A549 (cell line): ENCODE results near the gene SPTLC2. TPM values are rescaled to one million over a fixed set of nuclear protein-coding genes. Genes with fewer than 3 reads are reported as not detected.
"Not testable (repeated sequence)": the region's sequence is repeated elsewhere in the genome, so short reads cannot be mapped to it uniquely, and the experiment has no call there.

Source experiments
- ATAC-seq, 2 experiments: fragments of 200-7000 bp in 1 of 2; fragments of >200 bp in 1 of 2; cut with Nextera tagmentation in 1 of 2; cut with Tn5 transposase in 1 of 2; 3 replicates each; pipeline versions ENCODE4 v1.8.0 to v1.9.1; 2018 to 2020; ENCODE audit warnings: mild to moderate bottlenecking in 1 of 2, moderate library complexity in 1 of 2
- CTCF ChIA-PET: fragments of 300-600 bp; sonication (Branson Sonifier 250); formaldehyde crosslinking; extraction: SDS; loops from one replicate; lab custom pipeline; 2021; ENCODE audit warnings: antibody characterized with exemption, inconsistent platforms; lab: Yijun Ruan, JAX
- POLR2A ChIA-PET: fragments of 350-600 bp; formaldehyde crosslinking; extraction: SDS; loops from one replicate; lab custom pipeline; 2021; ENCODE audit warnings: antibody characterized with exemption, inconsistent platforms; lab: Yijun Ruan, JAX
- DNase-seq, 2 experiments: peaks; one replicate each; pipeline versions ENCODE4 v3.0.0 to v3.0.0-alpha.2; 2011 to 2016; ENCODE audit warnings: low read depth in 1 of 2, low spot score in 1 of 2
- FAIRE-seq: peaks from 2 replicates; lab custom pipeline; 2011; peaks lifted over from hg19 to GRCh38; lab: Jason Lieb, UNC
- H3K27ac ChIP-seq, 2 experiments: fragments of >200 bp; sonication (Bioruptor Twin); formaldehyde crosslinking; 3 replicates each; pipeline ENCODE4 v1.5.1; 2016 to 2017
- H3K4me1 ChIP-seq: fragments of >200 bp; sonication (Bioruptor Twin); formaldehyde crosslinking; 3 replicates; pipeline ENCODE4 v1.6.1; 2016
- H3K4me2 ChIP-seq: fragments of >200 bp; sonication (Bioruptor Twin); formaldehyde crosslinking; 3 replicates; pipeline ENCODE4 v1.6.1; 2016
- H3K4me3 ChIP-seq: fragments of >200 bp; sonication (Bioruptor Twin); formaldehyde crosslinking; 3 replicates; pipeline ENCODE4 v1.5.1; 2016
- H3K9me3 ChIP-seq: fragments of >200 bp; sonication (Bioruptor Twin); formaldehyde crosslinking; 3 replicates; pipeline ENCODE4 v1.6.1; 2016
- BHLHE40 ChIP-seq: IDR thresholded peaks from 2 replicates; pipeline ENCODE4 v1.6.1; 2012; ENCODE audit warnings: low read depth, low read length, inconsistent platforms
- CBX2 ChIP-seq: fragments of 200-600 bp; sonication (generic); IDR thresholded peaks from 2 replicates; pipeline ENCODE4 v1.6.1; 2016; ENCODE audit warnings: low read depth, mild to moderate bottlenecking, borderline replicate concordance
- CHD2 ChIP-seq: fragments of 150-350 bp; IDR thresholded peaks from 2 replicates; pipeline ENCODE4 v1.6.1; 2014; ENCODE audit warnings: low read length; ENCODE audit not compliant: partially characterized antibody
- CHD4 ChIP-seq: fragments of 200-600 bp; sonication (generic); IDR thresholded peaks from 2 replicates; pipeline ENCODE4 v1.6.1; 2016; ENCODE audit warnings: antibody characterized with exemption, mild to moderate bottlenecking, borderline replicate concordance
- EHF ChIP-seq: fragments of 250-450 bp; sonication (Bioruptor Pico); IDR thresholded peaks from 2 replicates; pipeline ENCODE4 v1.5.0; 2020; ENCODE audit warnings: mild to moderate bottlenecking
- GATA3 ChIP-seq: IDR thresholded peaks from 2 replicates; pipeline ENCODE4 v1.6.1; 2012; ENCODE audit warnings: borderline replicate concordance
- HDAC2 ChIP-seq: fragments of 200-600 bp; sonication (generic); IDR thresholded peaks from 2 replicates; pipeline ENCODE4 v1.6.1; 2016
- HOXB13 ChIP-seq: fragments of 250-450 bp; sonication (Bioruptor Pico); IDR thresholded peaks from 2 replicates; pipeline ENCODE4 v1.5.0; 2020; ENCODE audit warnings: low read depth, mild to moderate bottlenecking, moderate library complexity
- HOXB5 ChIP-seq: fragments of 250-450 bp; sonication (Bioruptor Pico); IDR thresholded peaks from 2 replicates; pipeline ENCODE4 v1.5.0; 2020; ENCODE audit warnings: mild to moderate bottlenecking, moderate library complexity
- JUN ChIP-seq, 2 experiments: fragments of >200 bp; sonication (Bioruptor Twin); formaldehyde crosslinking; IDR thresholded peaks; 2 replicates in 1 of 2; 3 replicates in 1 of 2; pipeline ENCODE4 v1.6.1; 2016 to 2017
- KDM5A ChIP-seq: fragments of 200-600 bp; sonication (generic); IDR thresholded peaks from 2 replicates; pipeline ENCODE4 v1.6.1; 2016; ENCODE audit warnings: antibody characterized with exemption, mild to moderate bottlenecking
- MAZ ChIP-seq: fragments of 150-350 bp; IDR thresholded peaks from 2 replicates; pipeline ENCODE4 v1.6.1; 2014; ENCODE audit warnings: antibody characterized with exemption, low read depth, low read length, borderline replicate concordance
- NR3C1 ChIP-seq: fragments of >200 bp; sonication (Bioruptor Twin); formaldehyde crosslinking; IDR thresholded peaks from 3 replicates; pipeline ENCODE4 v1.6.1; 2017
- PHF8 ChIP-seq: fragments of 200-600 bp; sonication (generic); IDR thresholded peaks from 2 replicates; pipeline ENCODE4 v1.6.1; 2016; ENCODE audit warnings: low read depth, mild to moderate bottlenecking, antibody characterized with exemption, moderate library complexity, borderline replicate concordance
- POLR2AphosphoS2 ChIP-seq: conservative IDR thresholded peaks from 2 replicates; pipeline ENCODE4 v1.6.1; 2012; ENCODE audit warnings: low read length, improper control_type of control experiment, inconsistent platforms
- RAD21 ChIP-seq, 2 experiments: fragments of >200 bp in 1 of 2; sonication (Bioruptor Twin) in 1 of 2; formaldehyde crosslinking in 1 of 2; IDR thresholded peaks in 1 of 2; conservative IDR thresholded peaks in 1 of 2; 2 replicates in 1 of 2; 3 replicates in 1 of 2; pipeline ENCODE4 v1.6.1; 2012 to 2018; ENCODE audit warnings: inconsistent platforms in 1 of 2
- RNF2 ChIP-seq: fragments of 200-600 bp; sonication (generic); IDR thresholded peaks from 2 replicates; pipeline ENCODE4 v1.6.1; 2016; ENCODE audit warnings: low read depth, mild to moderate bottlenecking, antibody characterized with exemption, moderate library complexity, borderline replicate concordance
- TP53 ChIP-seq: fragments of 250-450 bp; sonication (Bioruptor Pico); IDR thresholded peaks from 2 replicates; pipeline ENCODE4 v1.5.0; 2021; ENCODE audit warnings: mild to moderate bottlenecking, moderate library complexity
- USF2 ChIP-seq: fragments of 450-650 bp; IDR thresholded peaks from 2 replicates; pipeline ENCODE4 v1.6.1; 2014; ENCODE audit warnings: antibody characterized with exemption
- ZFP36 ChIP-seq: fragments of 450-650 bp; IDR thresholded peaks from 2 replicates; pipeline ENCODE4 v1.6.1; 2014; ENCODE audit warnings: borderline replicate concordance; ENCODE audit not compliant: partially characterized antibody
- ZSCAN20 ChIP-seq: fragments of 250-450 bp; sonication (Bioruptor Pico); IDR thresholded peaks from 2 replicates; pipeline ENCODE4 v1.8.0; 2022; ENCODE audit warnings: mild to moderate bottlenecking, moderate library complexity
- WGBS: methylation state at CpG from one replicate; pipeline ENCODE4 v1.1.6; 2017; ENCODE audit errors: missing lambda C conversion rate; 5-methylcytosine and 5-hydroxymethylcytosine counted together
- polyA plus RNA-seq, 4 experiments: library from polyadenylated mRNA; depleted of rRNA in 3 of 4; stranded (reverse); fragments of >200 nt; fragmentation: RNase III in 1 of 4; extraction: RNeasy Plus Mini Kit Qiagen cat#74134 plus additional on column Dnase treatment in 1 of 4; gene quantifications; 2 replicates in 3 of 4; 3 replicates in 1 of 4; pipeline ENCODE4 v1.2.3, GENCODE V29; 2011 to 2017
- TF ChIP-seq, protein P1 (sequence below): fragments of >200 bp; sonication (Bioruptor Twin); formaldehyde crosslinking; IDR thresholded peaks from 3 replicates; pipeline ENCODE4 v1.6.1; 2016
- TF ChIP-seq, protein P2 (sequence below): IDR thresholded peaks from 2 replicates; pipeline ENCODE4 v1.6.1; 2012

SPTLC2 gene
- polyA plus RNA-seq, 2 of the 4 experiments (the other 2 are of a cell fraction), result 17.2 to 30.9 TPM

GRCh38 chr14:77541905-77542304, 74.5 kb downstream of the SPTLC2 start:
- H3K4me1 ChIP-seq, result no peaks in the 10 kb centered on the region
- TF ChIP-seq RAD21 (conservative IDR thresholded peaks at IDR 0.05 in 1 of 2, IDR thresholded peaks at IDR 0.05 in 1 of 2) (no peak), CHD2 (no peak), PHF8 (no peak), CHD4 (no peak), RNF2 (no peak), ZSCAN20 (CRISPR knock-in tag) (no peak), CBX2 (no peak), POLR2AphosphoS2 (no peak), ZFP36 (no peak)
- TF ChIP-seq, all 56 proteins: peak for 0
- ATAC-seq (no peak), FAIRE-seq (no peak), DNase-seq (no peak)
- Histone ChIP-seq H3K9me3 (no peaks in the 10 kb centered on the region), H3K4me2 (no peak overlapping the region), H3K27ac (no peak overlapping the region), H3K4me3 (no peak overlapping the region)
- CTCF ChIA-PET, result interaction anchor here (2.2 kb wide), 1 partner anchor 9 kb away, joined by 12 read pairs; no protein-coding TSS in a partner anchor
- 97% methylated on average over 4 of the region's 4 CpGs for WGBS
- POLR2A ChIA-PET, result no interaction called here

GRCh38 chr14:77536951-77537350, 79.5 kb downstream of the SPTLC2 start:
- POLR2A ChIA-PET, FAIRE-seq, H3K4me2 ChIP-seq, ATAC-seq, DNase-seq, H3K9me3 ChIP-seq, H3K27ac ChIP-seq, H3K4me3 ChIP-seq, H3K4me1 ChIP-seq: not testable (repeated sequence)
- CTCF ChIA-PET, result interaction anchor here (0.7 kb wide), 1 partner anchor 784 kb away, joined by 3 read pairs; no protein-coding TSS in a partner anchor
- 88% methylated on average over 5 of the region's 5 CpGs for WGBS

- no peak for DNase-seq
- POLR2A ChIA-PET, result no interaction called here
- H3K4me3 ChIP-seq, result no peak overlapping the region
- no peaks in the 10 kb centered on the region for H3K9me3 ChIP-seq
- no peak for ATAC-seq
- no peak overlapping the region for H3K27ac ChIP-seq
- TF ChIP-seq MAZ (no peak), CBX2 (no peak), BHLHE40 (no peak), HDAC2 (no peak), USF2 (no peak), TP53 (no peak), NR3C1 (no peak), RNF2 (no peak), EHF (CRISPR knock-in tag) (no peak), HOXB13 (CRISPR knock-in tag) (no peak), HOXB5 (CRISPR knock-in tag) (no peak), ZSCAN20 (CRISPR knock-in tag) (no peak), JUN (IDR thresholded peaks at IDR 0.05) (no peak), KDM5A (no peak), GATA3 (no peak)
- TF ChIP-seq, protein P1, sequence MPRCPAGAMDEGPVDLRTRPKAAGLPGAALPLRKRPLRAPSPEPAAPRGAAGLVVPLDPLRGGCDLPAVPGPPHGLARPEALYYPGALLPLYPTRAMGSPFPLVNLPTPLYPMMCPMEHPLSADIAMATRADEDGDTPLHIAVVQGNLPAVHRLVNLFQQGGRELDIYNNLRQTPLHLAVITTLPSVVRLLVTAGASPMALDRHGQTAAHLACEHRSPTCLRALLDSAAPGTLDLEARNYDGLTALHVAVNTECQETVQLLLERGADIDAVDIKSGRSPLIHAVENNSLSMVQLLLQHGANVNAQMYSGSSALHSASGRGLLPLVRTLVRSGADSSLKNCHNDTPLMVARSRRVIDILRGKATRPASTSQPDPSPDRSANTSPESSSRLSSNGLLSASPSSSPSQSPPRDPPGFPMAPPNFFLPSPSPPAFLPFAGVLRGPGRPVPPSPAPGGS, result no peak
- TF ChIP-seq, protein P2, sequence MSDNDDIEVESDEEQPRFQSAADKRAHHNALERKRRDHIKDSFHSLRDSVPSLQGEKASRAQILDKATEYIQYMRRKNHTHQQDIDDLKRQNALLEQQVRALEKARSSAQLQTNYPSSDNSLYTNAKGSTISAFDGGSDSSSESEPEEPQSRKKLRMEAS, result no peak
- H3K4me1 ChIP-seq, result no peaks in the 10 kb centered on the region
- FAIRE-seq, result no peak
- CTCF ChIA-PET, result no interaction called here
- no peak overlapping the region for H3K4me2 ChIP-seq
Measured at GRCh38 chr14:77531071-77531470, 85.4 kb downstream of the SPTLC2 start.
